ENCODE measurements around the gene NDUFB6.
A peak's percentile ranks its signal among the peaks of the same experiment; 100 is the strongest.
"Not testable (repeated sequence)": the region's sequence is repeated elsewhere in the genome, so short reads cannot be mapped to it uniquely, and the experiment has no call there.

The NDUFB6 gene

GRCh38 chr9:32571969-32572899 lies 725 bp downstream of the NDUFB6 start:
- peak; percentile 79 for DNase-seq (ENCODE audit: low spot score)

GRCh38 chr9:32570262-32570661 lies 2.7 kb downstream of the NDUFB6 start:
- no peak for DNase-seq (ENCODE audit: low spot score)

GRCh38 chr9:32566770-32567169 lies 6.2 kb downstream of the NDUFB6 start:
- DNase-seq (ENCODE audit: low spot score), result no peak

- no peak for DNase-seq (ENCODE audit: low spot score)
Observed at GRCh38 chr9:32565967-32566366, 7.0 kb downstream of the NDUFB6 start.

GRCh38 chr9:32558408-32558934 lies 14.5 kb downstream of the NDUFB6 start:
- DNase-seq (ENCODE audit: low spot score), result no peak

- no peak for DNase-seq (ENCODE audit: low spot score)
Observed at GRCh38 chr9:32554591-32554990, 18.4 kb downstream of the NDUFB6 start.

GRCh38 chr9:32554107-32554506 lies 18.9 kb downstream of the NDUFB6 start:
- no peak for DNase-seq (ENCODE audit: low spot score)

GRCh38 chr9:32552172-32552872 lies 20.6 kb downstream of the NDUFB6 start, which contains the start of the genes SMIM27 and TOPORS:
Gene SMIM27, plus strand, starts transcription at chr9:32552327. Its CDS starts 108 bp downstream, at chr9:32552435.
Gene TOPORS, minus strand, starts transcription at chr9:32552586. Its CDS starts 150 bp downstream, at chr9:32552436.
- peak; percentile 89 for DNase-seq (ENCODE audit: low spot score)

GRCh38 chr9:32551276-32552051 lies 21.5 kb downstream of the NDUFB6 start:
- peak; percentile 55 for DNase-seq (ENCODE audit: low spot score)

- peak; percentile 97 for DNase-seq (ENCODE audit: low spot score)
Observed at GRCh38 chr9:32550562-32551275, 22.2 kb downstream of the NDUFB6 start.

- DNase-seq (ENCODE audit: low spot score), result peak; percentile 43
Observed at GRCh38 chr9:32550150-32550561, 22.8 kb downstream of the NDUFB6 start.

- not testable (repeated sequence) for DNase-seq (ENCODE audit: low spot score)
Observed at GRCh38 chr9:32548213-32548612, 24.7 kb downstream of the NDUFB6 start.

GRCh38 chr9:32545884-32546283 lies 27.1 kb downstream of the NDUFB6 start:
- no peak for DNase-seq (ENCODE audit: low spot score)

GRCh38 chr9:32543047-32543446 lies 29.9 kb downstream of the NDUFB6 start:
- no peak for DNase-seq (ENCODE audit: low spot score)

GRCh38 chr9:32533816-32534215 lies 39.1 kb downstream of the NDUFB6 start:
- no peak for DNase-seq (ENCODE audit: low spot score)

- no peak for DNase-seq (ENCODE audit: low spot score)
Observed at GRCh38 chr9:32533336-32533735, 39.6 kb downstream of the NDUFB6 start.

- no peak for DNase-seq (ENCODE audit: low spot score)
Observed at GRCh38 chr9:32526707-32527048, 46.3 kb downstream of the NDUFB6 start.

- peak; percentile 67 for DNase-seq (ENCODE audit: low spot score)
Observed at GRCh38 chr9:32526041-32526706, 46.8 kb downstream of the NDUFB6 start, which contains the start of gene RIGI. Gene RIGI, minus strand, starts transcription at chr9:32526196. Its CDS starts 30 bp downstream, at chr9:32526166.

- DNase-seq (ENCODE audit: low spot score), result no peak
Observed at GRCh38 chr9:32525709-32526030, 47.3 kb downstream of the NDUFB6 start.

GRCh38 chr9:32524892-32525708 lies 47.9 kb downstream of the NDUFB6 start:
- DNase-seq (ENCODE audit: low spot score), result no peak
